MCF 10A (cell line): ENCODE measurements around the gene TMEM19. TPM values are rescaled to one million over a fixed set of nuclear protein-coding genes. Genes with fewer than 3 reads are reported as not detected.

Experiments used
- BruUV-seq: library from RNA; stranded (reverse); fragments of 400-500 nt; replicated peaks from 2 replicates; lab custom pipeline; 2021; lab: Mats Ljungman, UMichigan
- CTCF ChIA-PET: fragments of 300-600 bp; sonication (Branson Sonifier 250); formaldehyde crosslinking; extraction: SDS; loops from one replicate; lab custom pipeline; 2021; ENCODE audit warnings: antibody characterized with exemption, inconsistent platforms; lab: Yijun Ruan, JAX
- POLR2A ChIA-PET: fragments of 300-600, 350-650 bp; sonication (Branson Sonifier 250); formaldehyde crosslinking; extraction: SDS; loops from one replicate; lab custom pipeline; 2020; ENCODE audit warnings: antibody characterized with exemption, inconsistent platforms; lab: Yijun Ruan, JAX
- DNase-seq: peaks from one replicate; pipeline ENCODE4 v3.0.0-alpha.2; 2018; ENCODE audit not compliant: unreplicated experiment
- H3K27ac Mint-ChIP-seq: one replicate; pipeline ENCODE4 v1.8.0; 2022; ENCODE audit warnings: mild to moderate bottlenecking, low read depth, mixed read lengths; ENCODE audit not compliant: unreplicated experiment
- H3K27me3 Mint-ChIP-seq: one replicate; pipeline ENCODE4 v1.8.0; 2022; ENCODE audit warnings: mixed read lengths; ENCODE audit not compliant: insufficient read depth, unreplicated experiment
- H3K36me3 Mint-ChIP-seq: one replicate; pipeline ENCODE4 v1.8.0; 2022; ENCODE audit warnings: mild to moderate bottlenecking, moderate library complexity, mixed read lengths; ENCODE audit not compliant: insufficient read depth, unreplicated experiment
- H3K4me1 Mint-ChIP-seq: one replicate; pipeline ENCODE4 v1.8.0; 2022; ENCODE audit warnings: mixed read lengths; ENCODE audit not compliant: insufficient read depth, unreplicated experiment
- H3K4me3 Mint-ChIP-seq: one replicate; pipeline ENCODE4 v1.8.0; 2022; ENCODE audit warnings: mild to moderate bottlenecking, moderate library complexity, mixed read lengths; ENCODE audit not compliant: unreplicated experiment
- H3K9me3 Mint-ChIP-seq: one replicate; pipeline ENCODE4 v1.8.0; 2022; ENCODE audit warnings: mixed read lengths; ENCODE audit not compliant: unreplicated experiment
- intact Hi-C: fragments of 100-400 bp; cut with micrococcal nuclease; formaldehyde crosslinking; loops from 2 replicates; pipeline ENCODE4 v1.14.1; 2022
- total RNA-seq: library from RNA; stranded (reverse); gene quantifications from 2 replicates; pipeline ENCODE4 v1.2.3, GENCODE V29; 2022
- TF ChIP-seq, protein P1 (sequence below): fragments of 200-600 bp; IDR thresholded peaks from one replicate; pipeline ENCODE4 v1.8.0; 2022; ENCODE audit warnings: antibody characterized with exemption, mild to moderate bottlenecking; ENCODE audit not compliant: unreplicated experiment

The TMEM19 gene
- total RNA-seq, 1 experiment from 2014 or later = 7.3 TPM

DNA sequence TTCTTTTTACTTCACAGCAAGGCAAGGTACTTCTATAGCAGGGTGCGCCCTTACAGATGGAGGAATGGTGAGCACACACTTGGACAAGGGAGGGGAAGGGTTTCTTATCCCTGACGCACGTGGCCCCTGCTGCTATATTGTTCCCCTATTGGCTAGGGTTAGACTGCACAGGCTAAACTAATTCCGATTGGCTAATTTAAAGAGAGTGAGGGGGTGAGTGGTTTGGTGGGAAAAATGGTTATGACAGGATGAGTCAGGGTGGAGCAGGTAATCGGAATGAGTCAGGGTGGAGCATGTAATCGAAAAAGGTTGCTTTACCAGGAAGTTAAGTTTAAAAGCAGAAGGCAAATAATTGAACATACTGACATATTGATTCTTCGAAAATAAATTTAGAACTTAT, 45.1 kb downstream of the TMEM19 start:
- peaks cover 8% of the 10 kb centered on the region for H3K9me3 Mint-ChIP-seq
- no TSS peak for BruUV-seq
- DNase-seq = no peak
- H3K27ac Mint-ChIP-seq = no peak overlapping the region
- POLR2A ChIA-PET = interaction anchor here (1.0 kb wide), 1 partner anchor 46 kb away, joined by 3 read pairs; no protein-coding TSS in a partner anchor
- H3K4me3 Mint-ChIP-seq = no peak overlapping the region
- TF ChIP-seq, protein P1, sequence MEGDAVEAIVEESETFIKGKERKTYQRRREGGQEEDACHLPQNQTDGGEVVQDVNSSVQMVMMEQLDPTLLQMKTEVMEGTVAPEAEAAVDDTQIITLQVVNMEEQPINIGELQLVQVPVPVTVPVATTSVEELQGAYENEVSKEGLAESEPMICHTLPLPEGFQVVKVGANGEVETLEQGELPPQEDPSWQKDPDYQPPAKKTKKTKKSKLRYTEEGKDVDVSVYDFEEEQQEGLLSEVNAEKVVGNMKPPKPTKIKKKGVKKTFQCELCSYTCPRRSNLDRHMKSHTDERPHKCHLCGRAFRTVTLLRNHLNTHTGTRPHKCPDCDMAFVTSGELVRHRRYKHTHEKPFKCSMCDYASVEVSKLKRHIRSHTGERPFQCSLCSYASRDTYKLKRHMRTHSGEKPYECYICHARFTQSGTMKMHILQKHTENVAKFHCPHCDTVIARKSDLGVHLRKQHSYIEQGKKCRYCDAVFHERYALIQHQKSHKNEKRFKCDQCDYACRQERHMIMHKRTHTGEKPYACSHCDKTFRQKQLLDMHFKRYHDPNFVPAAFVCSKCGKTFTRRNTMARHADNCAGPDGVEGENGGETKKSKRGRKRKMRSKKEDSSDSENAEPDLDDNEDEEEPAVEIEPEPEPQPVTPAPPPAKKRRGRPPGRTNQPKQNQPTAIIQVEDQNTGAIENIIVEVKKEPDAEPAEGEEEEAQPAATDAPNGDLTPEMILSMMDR = no peak
- CTCF ChIA-PET = interaction anchor here (1.4 to 1.7 kb wide), 2 partner anchors 16 to 44 kb away, joined by 3 to 10 read pairs; no protein-coding TSS in a partner anchor
- H3K36me3 Mint-ChIP-seq = no peaks in the 10 kb centered on the region
- H3K4me1 Mint-ChIP-seq = peaks cover 6% of the 10 kb centered on the region
- intact Hi-C loops = no loop called here
- no peaks in the 10 kb centered on the region for H3K27me3 Mint-ChIP-seq

DNA sequence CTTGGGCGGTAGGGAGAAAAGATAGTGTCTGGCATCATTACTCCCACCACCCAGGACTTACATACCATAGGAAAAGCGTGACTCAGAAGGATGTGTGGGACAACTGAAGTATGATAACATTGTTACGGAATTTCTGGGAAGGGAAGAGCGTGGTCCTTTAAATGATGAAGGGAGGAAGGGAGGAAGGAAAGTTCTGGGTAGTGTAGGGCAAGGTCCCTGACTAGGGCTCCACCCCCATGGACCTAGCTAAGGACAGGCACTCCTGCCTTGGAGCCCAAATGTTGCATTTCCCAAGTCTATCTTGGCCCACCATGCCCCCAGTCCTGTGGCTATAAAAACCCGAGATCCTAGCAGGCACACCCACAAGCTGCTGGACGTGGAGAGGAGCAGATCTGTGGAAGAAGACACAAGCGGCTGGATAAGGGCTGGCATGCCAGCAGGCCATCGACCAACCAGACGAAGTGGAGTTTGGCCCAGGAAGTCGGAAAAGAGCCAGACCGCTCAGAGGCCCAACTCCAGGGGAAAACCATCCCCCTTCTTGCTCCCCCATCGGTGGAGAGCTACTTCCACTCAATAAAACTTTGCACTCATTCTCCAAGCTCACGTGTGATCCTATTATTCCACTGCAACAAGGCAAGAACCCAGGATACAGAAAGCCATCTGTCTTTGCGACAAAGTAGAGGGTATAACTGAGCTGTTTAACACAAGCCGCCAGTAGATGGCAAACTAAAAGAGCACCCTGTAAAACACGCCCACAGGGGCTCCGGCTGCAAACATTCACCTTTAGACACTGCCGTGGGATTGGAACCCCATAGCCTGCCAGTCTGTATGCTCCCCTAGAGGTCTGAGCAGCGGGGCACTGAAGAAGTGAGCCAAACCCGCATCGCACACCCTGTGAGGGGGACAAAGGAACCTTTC, 45.8 kb downstream of the TMEM19 start:
- DNase-seq = no peak
- peaks cover 8% of the 10 kb centered on the region for H3K9me3 Mint-ChIP-seq
- CTCF ChIA-PET = interaction anchor here (0.9 to 1.7 kb wide), 3 partner anchors 16 to 67 kb away, joined by 3 to 10 read pairs (median 4); partner anchors contain the start of gene THAP2

DNA sequence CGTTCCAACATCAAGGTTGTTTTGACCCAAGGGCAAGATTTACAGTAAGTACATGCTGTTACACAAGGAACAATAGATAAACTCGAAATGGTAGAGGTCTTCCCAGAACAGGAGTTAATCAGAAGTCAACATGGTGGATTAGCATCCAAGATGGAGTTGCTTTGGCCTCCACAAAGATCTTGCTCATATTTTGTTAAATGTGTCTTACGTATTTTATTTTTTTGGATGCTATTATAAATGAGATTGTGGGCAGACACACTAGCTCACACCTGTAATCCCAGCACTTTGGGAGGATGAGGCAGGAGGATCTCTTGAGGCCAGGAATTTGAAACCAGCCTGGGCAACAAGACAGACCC, 46.5 kb downstream of the TMEM19 start:
- BruUV-seq = no TSS peak
- Mint-ChIP-seq H3K27ac (no peak overlapping the region), H3K36me3 (no peaks in the 10 kb centered on the region), H3K4me3 (no peak overlapping the region), H3K9me3 (peaks cover 8% of the 10 kb centered on the region), H3K4me1 (peaks cover 6% of the 10 kb centered on the region), H3K27me3 (no peaks in the 10 kb centered on the region)
- no peak for DNase-seq
- ChIA-PET POLR2A (no interaction called here), CTCF (interaction anchor here (0.9 to 1.4 kb wide), 2 partner anchors 15 to 68 kb away, joined by 4 to 10 read pairs; partner anchors contain the start of gene THAP2)
- intact Hi-C loops = no loop called here
- TF ChIP-seq, protein P1 = no peak

More for the DNA sequence above, 45.8 kb downstream of the TMEM19 start:
- Mint-ChIP-seq H3K4me3 (no peak overlapping the region), H3K36me3 (no peaks in the 10 kb centered on the region), H3K27me3 (no peaks in the 10 kb centered on the region), H3K4me1 (peaks cover 6% of the 10 kb centered on the region), H3K27ac (no peak overlapping the region)
- TF ChIP-seq, protein P1 = no peak
- intact Hi-C loops = no loop called here
- BruUV-seq = no TSS peak
- POLR2A ChIA-PET = interaction anchor here (1.0 kb wide), 1 partner anchor 46 kb away, joined by 3 read pairs; no protein-coding TSS in a partner anchor

DNA sequence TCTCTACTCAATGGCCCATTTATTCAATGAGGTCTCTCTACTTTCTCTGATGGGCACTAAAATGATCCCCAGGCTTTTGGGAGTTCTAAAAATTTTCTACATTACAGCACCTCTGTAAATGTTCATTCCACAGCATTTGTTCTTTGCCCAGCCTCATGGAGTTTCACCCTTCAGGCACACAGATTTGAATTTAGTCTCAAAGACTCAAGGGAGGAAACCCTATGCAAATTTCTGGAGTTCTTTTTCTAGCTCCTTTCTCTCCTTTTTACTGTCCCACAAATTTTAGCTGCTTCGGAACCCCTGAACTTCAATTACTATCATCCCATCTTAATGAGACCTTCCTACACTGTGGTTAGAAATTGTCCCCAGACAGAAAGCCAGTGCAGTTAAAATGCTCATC, 51.3 kb downstream of the TMEM19 start:
- ChIA-PET CTCF (interaction anchor here (0.6 to 2.9 kb wide), 4 partner anchors 9 to 52 kb away, joined by 3 to 23 read pairs (median 4); no protein-coding TSS in a partner anchor), POLR2A (interaction anchor here (1.0 to 1.9 kb wide), 3 partner anchors 17 to 73 kb away, joined by 3 to 8 read pairs (median 4); partner anchors contain the start of genes RAB21, THAP2, TMEM19 and ZFC3H1)
- no peaks in the 10 kb centered on the region for H3K27me3 Mint-ChIP-seq
- no peak overlapping the region for H3K27ac Mint-ChIP-seq
- no peak overlapping the region for H3K4me3 Mint-ChIP-seq
- BruUV-seq = no TSS peak
- intact Hi-C loops = no loop called here
- no peaks in the 10 kb centered on the region for H3K36me3 Mint-ChIP-seq
- TF ChIP-seq, protein P1 = no peak
- H3K9me3 Mint-ChIP-seq = no peaks in the 10 kb centered on the region
- no peak for DNase-seq
- no peaks in the 10 kb centered on the region for H3K4me1 Mint-ChIP-seq
